ENCODE measurements around the gene KCNAB1. TPM values are rescaled to one million over a fixed set of nuclear protein-coding genes. Genes with fewer than 3 reads are reported as not detected.

The KCNAB1 gene
- total and polyA plus RNA-seq, 4 donors: 0.76 to 2.8 (median 1.0) TPM

- TF ChIP-seq ZBTB33 (IDR thresholded peaks at IDR 0.05) (no peak), JUND (IDR thresholded peaks at IDR 0.05) (no peak), GABPA (IDR thresholded peaks at IDR 0.05 in 1 of 2, conservative IDR thresholded peaks at IDR 0.05 in 1 of 2) (no peak)
Measured at GRCh38 chr3:156158656-156159295, 38.4 kb downstream of the KCNAB1 start (continued).

- Histone ChIP-seq H3K27ac (ENCODE audit: low read depth in 1 of 2, low read length in 2 of 2) (no peak overlapping the region), H3K9me3 (ENCODE audit: control insufficient read depth in 4 of 4, low read length in 3 of 4) (no peaks in the 10 kb centered on the region), H3K27me3 (ENCODE audit: control insufficient read depth in 4 of 4, insufficient read depth in 4 of 4, low read length in 3 of 4) (no peaks in the 10 kb centered on the region), H3K36me3 (ENCODE audit: control insufficient read depth in 4 of 4, insufficient read depth in 3 of 4, low read depth in 1 of 4, low read length in 3 of 4) (no peaks in the 10 kb centered on the region), H3K9ac (ENCODE audit: low read depth in 1 of 2, low read length in 2 of 2) (no peak overlapping the region), H3K4me3 (ENCODE audit: low read depth in 1 of 3, low read length in 3 of 3) (no peak overlapping the region), H3K4me1 (ENCODE audit: control insufficient read depth in 4 of 4, insufficient read depth in 4 of 4, low read length in 3 of 4) (no peaks in the 10 kb centered on the region)
- DNase-seq (ENCODE audit: low spot score): no peak
- 56% methylated on average over 3 of the region's 3 CpGs for WGBS
- TF ChIP-seq HNF4G (IDR thresholded peaks at IDR 0.05) (no peak), HNF4A (conservative IDR thresholded peaks at IDR 0.05) (no peak), SP1 (IDR thresholded peaks at IDR 0.05) (no peak), FOXA1 (IDR thresholded peaks at IDR 0.05) (no peak), JUND (IDR thresholded peaks at IDR 0.05) (no peak), NR2F2 (IDR thresholded peaks at IDR 0.05) (no peak), TAF1 (conservative IDR thresholded peaks at IDR 0.05) (no peak), FOXA2 (IDR thresholded peaks at IDR 0.05) (no peak), GABPA (IDR thresholded peaks at IDR 0.05 in 1 of 2, conservative IDR thresholded peaks at IDR 0.05 in 1 of 2) (no peak), ATF3 (IDR thresholded peaks at IDR 0.05) (no peak)
Measured at GRCh38 chr3:156160647-156161046, 40.3 kb downstream of the KCNAB1 start.

GRCh38 chr3:156161172-156161571 is 40.8 kb downstream of the KCNAB1 start:
- no peak overlapping the region for H3K4me3 ChIP-seq (ENCODE audit: low read depth in 1 of 3, low read length in 3 of 3)
- H3K9me3 ChIP-seq (ENCODE audit: control insufficient read depth in 4 of 4, low read length in 3 of 4): no peaks in the 10 kb centered on the region
- no peak overlapping the region for H3K27ac ChIP-seq (ENCODE audit: low read depth in 1 of 2, low read length in 2 of 2)
- WGBS: 44% methylated on average over 1 of the region's 1 CpG
- H3K36me3 ChIP-seq (ENCODE audit: control insufficient read depth in 4 of 4, insufficient read depth in 3 of 4, low read depth in 1 of 4, low read length in 3 of 4): no peaks in the 10 kb centered on the region
- no peaks in the 10 kb centered on the region for H3K4me1 ChIP-seq (ENCODE audit: control insufficient read depth in 4 of 4, insufficient read depth in 4 of 4, low read length in 3 of 4)
- no peak for DNase-seq (ENCODE audit: low spot score)
- H3K27me3 ChIP-seq (ENCODE audit: control insufficient read depth in 4 of 4, insufficient read depth in 4 of 4, low read length in 3 of 4): no peaks in the 10 kb centered on the region
- H3K9ac ChIP-seq (ENCODE audit: low read depth in 1 of 2, low read length in 2 of 2): no peak overlapping the region
- no peak for TF ChIP-seq REST (IDR thresholded peaks at IDR 0.05)
- TF ChIP-seq FOXA1 (IDR thresholded peaks at IDR 0.05): no peak
- TF ChIP-seq JUND (IDR thresholded peaks at IDR 0.05): no peak
- no peak for TF ChIP-seq ZBTB33 (IDR thresholded peaks at IDR 0.05)
- TF ChIP-seq HNF4G (IDR thresholded peaks at IDR 0.05): no peak
- no peak for TF ChIP-seq ATF3 (IDR thresholded peaks at IDR 0.05)
- TF ChIP-seq GABPA (IDR thresholded peaks at IDR 0.05 in 1 of 2, conservative IDR thresholded peaks at IDR 0.05 in 1 of 2): no peak
- no peak for TF ChIP-seq RAD21 (IDR thresholded peaks at IDR 0.05)
- no peak for TF ChIP-seq FOXA2 (IDR thresholded peaks at IDR 0.05)
- no peak for TF ChIP-seq CTCF (IDR thresholded peaks at IDR 0.05; ENCODE audit: low read depth, low read length, missing input control)

All from liver (tissue), 9 donors.